Stimulated activated naive CD8-positive, alpha-beta T cell treated with anti-CD3 and anti-CD28 coated beads, Interleukin-15, Interleukin-2, amounts not matched to agents 100 ng/mL and 50 ng/mL, for 24 hours (primary cell): ENCODE data around the gene ACP2.
"Not testable (repeated sequence)": the region's sequence is repeated elsewhere in the genome, so short reads cannot be mapped to it uniquely, and the experiment has no call there.

Experiments used
- H3K27ac Mint-ChIP-seq: one replicate; pipeline ENCODE4 v1.8.0; 2021; ENCODE audit warnings: mild to moderate bottlenecking, mixed read lengths
- H3K27me3 Mint-ChIP-seq: one replicate; pipeline ENCODE4 v1.8.0; 2021; ENCODE audit warnings: mixed read lengths
- H3K36me3 Mint-ChIP-seq: one replicate; pipeline ENCODE4 v1.8.0; 2021; ENCODE audit warnings: low read depth, mixed read lengths
- H3K4me1 Mint-ChIP-seq: one replicate; pipeline ENCODE4 v1.8.0; 2021; ENCODE audit warnings: low read depth, mixed read lengths
- H3K4me3 Mint-ChIP-seq: one replicate; pipeline ENCODE4 v1.8.0; 2021; ENCODE audit warnings: mild to moderate bottlenecking, mixed read lengths
- H3K9me3 Mint-ChIP-seq: one replicate; pipeline ENCODE4 v1.8.0; 2021; ENCODE audit warnings: mixed read lengths

The ACP2 gene

DNA sequence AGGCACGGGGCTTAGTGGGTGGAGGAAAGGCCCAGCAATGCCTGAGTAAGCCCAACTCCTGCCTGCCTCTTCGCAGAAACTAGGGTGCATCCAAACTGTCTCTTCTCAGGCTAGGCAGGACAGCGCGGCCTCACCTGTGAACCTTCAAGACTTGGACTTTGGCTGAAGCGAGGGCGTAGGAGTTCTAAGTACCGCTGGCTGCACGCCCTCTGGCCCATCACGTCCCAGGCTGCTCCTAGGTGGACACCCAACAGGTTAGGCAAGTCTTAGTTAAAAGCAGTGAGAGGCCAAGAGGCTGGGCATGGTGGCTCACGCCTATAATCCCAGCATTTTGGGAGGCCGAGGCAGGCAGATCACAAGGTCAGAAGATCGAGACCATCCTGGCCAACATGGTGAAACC lies 35.7 kb downstream of the ACP2 start:
- Mint-ChIP-seq H3K27ac (no peak overlapping the region), H3K9me3 (no peaks in the 10 kb centered on the region), H3K36me3 (peaks cover 22% of the 10 kb centered on the region), H3K4me1 (peaks cover 32% of the 10 kb centered on the region), H3K4me3 (no peak overlapping the region), H3K27me3 (no peaks in the 10 kb centered on the region)

DNA sequence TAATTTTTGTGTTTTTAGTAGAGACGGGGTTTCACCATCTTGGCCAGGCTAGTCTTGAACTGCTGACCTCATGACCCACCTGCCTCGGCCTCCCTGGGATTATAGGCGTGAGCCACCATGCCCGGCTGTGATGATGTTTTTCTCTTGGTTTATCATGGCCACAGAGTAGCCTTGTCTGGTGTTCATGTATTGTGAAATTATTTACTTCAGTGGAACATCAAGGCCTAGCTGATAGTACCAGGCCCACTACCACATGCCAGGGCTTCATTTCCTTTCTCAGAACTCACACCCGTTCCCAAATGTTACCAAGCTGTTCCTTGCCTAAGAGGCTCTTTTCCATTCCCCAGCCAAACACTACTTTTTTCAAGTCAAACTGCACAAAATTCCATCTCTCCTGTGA lies 40.0 kb downstream of the ACP2 start:
- Mint-ChIP-seq H3K27ac (no peak overlapping the region), H3K9me3 (no peaks in the 10 kb centered on the region), H3K27me3 (no peaks in the 10 kb centered on the region), H3K36me3 (no peaks in the 10 kb centered on the region), H3K4me3 (no peak overlapping the region), H3K4me1 (peaks cover 2% of the 10 kb centered on the region)

DNA sequence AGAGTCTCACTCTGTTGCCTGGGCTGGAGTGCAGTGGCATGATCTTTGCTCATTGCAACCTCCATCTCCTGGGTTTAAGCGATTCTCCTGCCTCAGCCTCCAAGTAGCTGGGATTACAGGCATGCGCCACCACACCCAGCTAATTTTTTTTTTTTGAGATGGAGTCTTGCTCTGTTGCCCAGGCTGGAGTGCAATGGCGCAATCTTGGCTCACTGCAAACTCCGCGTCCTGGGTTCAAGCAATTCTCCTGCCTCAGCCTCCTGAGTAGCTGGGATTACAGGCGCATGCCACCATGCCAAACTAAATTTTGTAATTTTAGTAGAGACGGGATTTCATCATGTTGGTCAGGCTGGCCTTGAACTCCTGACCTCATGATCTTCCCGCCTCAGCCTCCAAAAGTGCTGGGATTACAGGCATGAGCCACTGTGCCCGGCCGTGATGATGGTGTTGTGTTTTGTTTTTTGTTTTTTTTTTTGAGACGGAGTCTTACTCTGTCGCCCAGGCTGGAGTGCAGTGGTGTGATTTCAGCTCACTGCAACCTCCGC lies 40.5 kb downstream of the ACP2 start:
- H3K4me3 Mint-ChIP-seq, H3K27ac Mint-ChIP-seq, H3K36me3 Mint-ChIP-seq, H3K4me1 Mint-ChIP-seq, H3K27me3 Mint-ChIP-seq, H3K9me3 Mint-ChIP-seq: not testable (repeated sequence)

DNA sequence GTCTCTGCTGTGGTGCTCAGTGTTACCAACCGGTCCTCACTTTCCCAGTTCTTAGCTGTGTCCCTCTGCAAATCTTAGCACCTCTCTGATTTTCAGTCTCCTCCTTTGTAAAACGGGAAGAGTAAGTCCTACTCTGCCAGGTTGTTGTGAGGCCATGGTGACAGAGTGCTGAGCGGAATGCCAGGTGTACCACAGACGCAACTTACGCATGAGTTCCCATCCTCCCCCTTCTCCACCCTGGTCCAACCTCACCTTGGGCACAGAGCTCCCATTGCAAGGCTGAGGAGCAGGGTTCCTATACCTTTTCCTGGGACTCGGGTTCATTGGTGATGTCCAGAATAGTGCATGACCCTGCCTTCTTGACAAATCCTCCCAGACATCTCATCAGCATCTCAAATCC lies 41.2 kb downstream of the ACP2 start:
- Mint-ChIP-seq H3K36me3 (no peaks in the 10 kb centered on the region), H3K4me3 (no peak overlapping the region), H3K4me1 (no peaks in the 10 kb centered on the region), H3K27me3 (no peaks in the 10 kb centered on the region), H3K9me3 (no peaks in the 10 kb centered on the region), H3K27ac (no peak overlapping the region)

DNA sequence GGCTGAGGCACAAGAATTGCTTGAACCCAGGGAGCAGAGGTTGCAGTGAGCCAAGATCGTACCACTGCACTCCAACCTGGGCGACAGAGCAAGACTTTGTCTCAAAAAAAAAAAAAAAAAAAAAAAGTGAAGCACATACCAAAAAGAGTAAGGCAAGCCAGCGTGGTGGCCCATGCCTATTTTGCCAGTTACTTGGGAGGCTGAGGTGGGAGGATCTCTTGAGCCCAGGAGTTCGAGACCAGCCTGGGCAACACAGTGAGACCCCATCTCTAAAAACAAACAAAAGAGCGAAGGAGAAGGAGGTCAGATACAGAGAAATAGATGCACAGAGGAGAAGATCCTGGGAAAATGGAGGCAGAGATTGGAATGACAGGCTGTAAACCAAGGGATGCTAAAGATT lies 42.0 kb downstream of the ACP2 start:
- not testable (repeated sequence) for H3K9me3 Mint-ChIP-seq

GRCh38 chr11:47204637-47204989 lies 44.0 kb downstream of the ACP2 start:
- no peaks in the 10 kb centered on the region for H3K36me3 Mint-ChIP-seq
- H3K27me3 Mint-ChIP-seq: peaks cover 4% of the 10 kb centered on the region
- H3K4me1 Mint-ChIP-seq: no peaks in the 10 kb centered on the region
- no peak overlapping the region for H3K4me3 Mint-ChIP-seq
- no peak overlapping the region for H3K27ac Mint-ChIP-seq
- H3K9me3 Mint-ChIP-seq: no peaks in the 10 kb centered on the region

More for the DNA sequence above, 42.0 kb downstream of the ACP2 start:
- H3K4me3 Mint-ChIP-seq, H3K27ac Mint-ChIP-seq, H3K36me3 Mint-ChIP-seq, H3K4me1 Mint-ChIP-seq, H3K27me3 Mint-ChIP-seq: not testable (repeated sequence)

GRCh38 chr11:47202576-47202975 lies 46.0 kb downstream of the ACP2 start:
- Mint-ChIP-seq H3K27me3 (peaks cover 4% of the 10 kb centered on the region), H3K36me3 (no peaks in the 10 kb centered on the region), H3K9me3 (no peaks in the 10 kb centered on the region), H3K27ac (no peak overlapping the region), H3K4me3 (no peak overlapping the region), H3K4me1 (no peaks in the 10 kb centered on the region)

- Mint-ChIP-seq H3K27ac (no peak overlapping the region), H3K4me1 (no peaks in the 10 kb centered on the region), H3K9me3 (no peaks in the 10 kb centered on the region), H3K36me3 (no peaks in the 10 kb centered on the region), H3K27me3 (peaks cover 4% of the 10 kb centered on the region), H3K4me3 (no peak overlapping the region)
Observed at GRCh38 chr11:47201015-47201414, 47.6 kb downstream of the ACP2 start.

DNA sequence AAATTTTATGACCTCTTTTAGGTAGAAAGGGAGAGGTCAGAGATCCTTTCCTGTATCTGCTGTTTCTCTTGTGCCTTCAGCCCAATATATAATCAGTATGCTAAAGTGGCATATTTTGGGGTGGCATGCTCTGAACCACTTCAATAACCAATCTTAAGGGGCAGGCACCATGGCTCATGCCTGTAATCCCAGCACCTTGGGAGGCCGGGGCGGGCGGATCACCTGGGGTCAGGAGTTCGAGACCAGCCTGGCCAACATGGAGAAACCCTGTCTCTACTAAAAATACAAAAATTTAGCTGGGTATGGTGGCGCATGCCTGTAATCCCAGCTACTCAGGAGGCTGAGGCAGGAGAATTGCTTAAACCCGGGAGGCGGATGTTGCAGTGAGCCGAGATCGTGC lies 50.5 kb downstream of the ACP2 start:
- not testable (repeated sequence) for H3K9me3 Mint-ChIP-seq, H3K36me3 Mint-ChIP-seq, H3K4me3 Mint-ChIP-seq, H3K4me1 Mint-ChIP-seq, H3K27ac Mint-ChIP-seq, H3K27me3 Mint-ChIP-seq

GRCh38 chr11:47192111-47192510 lies 56.5 kb downstream of the ACP2 start:
- peaks cover 4% of the 10 kb centered on the region for H3K4me1 Mint-ChIP-seq
- no peak overlapping the region for H3K27ac Mint-ChIP-seq
- H3K36me3 Mint-ChIP-seq: no peaks in the 10 kb centered on the region
- no peak overlapping the region for H3K4me3 Mint-ChIP-seq
- no peaks in the 10 kb centered on the region for H3K9me3 Mint-ChIP-seq
- H3K27me3 Mint-ChIP-seq: peaks cover 14% of the 10 kb centered on the region

DNA sequence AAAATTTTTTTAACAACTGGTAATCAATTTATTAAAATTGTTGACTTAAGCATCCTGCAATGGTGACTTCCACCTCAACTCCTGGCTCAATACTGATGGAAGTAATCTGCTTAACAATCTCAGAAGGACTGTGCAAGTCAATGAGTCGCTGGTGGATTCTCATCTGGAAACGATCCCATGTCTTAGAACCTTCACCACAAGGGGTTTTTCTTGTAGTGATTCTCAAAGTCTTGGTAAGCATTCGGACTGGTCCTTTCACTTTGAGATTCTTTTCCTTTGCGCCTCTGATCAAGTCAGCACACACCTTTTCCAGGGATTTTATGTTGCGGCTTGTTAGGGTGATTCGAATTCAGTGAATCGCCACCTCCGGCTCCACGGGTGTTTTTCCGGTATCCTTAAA lies 57.5 kb downstream of the ACP2 start:
- H3K27ac Mint-ChIP-seq, H3K36me3 Mint-ChIP-seq, H3K9me3 Mint-ChIP-seq, H3K4me3 Mint-ChIP-seq: not testable (repeated sequence)
- peaks cover 14% of the 10 kb centered on the region for H3K27me3 Mint-ChIP-seq
- peaks cover 11% of the 10 kb centered on the region for H3K4me1 Mint-ChIP-seq
